A204.1 (cell line): Measurements from ENCODE around the gene ANAPC16.
"Not testable (repeated sequence)": the region's sequence is repeated elsewhere in the genome, so short reads cannot be mapped to it uniquely, and the experiment has no call there.

Experiments
- FAIRE-seq: peaks from 2 replicates; lab custom pipeline; 2012; peaks lifted over from hg19 to GRCh38; lab: Jason Lieb, UNC

Gene ANAPC16

GRCh38 chr10:72211832-72212231 is 4.0 kb upstream of the ANAPC16 start:
- not testable (repeated sequence) for FAIRE-seq

- no peak for FAIRE-seq
Measured at GRCh38 chr10:72218325-72218724, 2.5 kb downstream of the ANAPC16 start.

- no peak for FAIRE-seq
Measured at GRCh38 chr10:72218726-72219125, 2.9 kb downstream of the ANAPC16 start.

GRCh38 chr10:72219235-72219814 is 3.5 kb downstream of the ANAPC16 start:
- FAIRE-seq, result no peak

GRCh38 chr10:72220637-72221036 is 4.8 kb downstream of the ANAPC16 start:
- FAIRE-seq, result no peak

GRCh38 chr10:72221278-72221677 is 5.5 kb downstream of the ANAPC16 start:
- FAIRE-seq, result no peak

GRCh38 chr10:72223743-72224101 is 7.9 kb downstream of the ANAPC16 start:
- no peak for FAIRE-seq

GRCh38 chr10:72224191-72224590 is 8.4 kb downstream of the ANAPC16 start:
- not testable (repeated sequence) for FAIRE-seq

GRCh38 chr10:72226418-72227027 is 10.7 kb downstream of the ANAPC16 start:
- FAIRE-seq, result no peak

- FAIRE-seq, result no peak
Measured at GRCh38 chr10:72227826-72228225, 12.0 kb downstream of the ANAPC16 start.

GRCh38 chr10:72228318-72228751 is 12.5 kb downstream of the ANAPC16 start:
- no peak for FAIRE-seq

GRCh38 chr10:72229261-72230251 is 13.7 kb downstream of the ANAPC16 start:
- FAIRE-seq, result no peak

- no peak for FAIRE-seq
Measured at GRCh38 chr10:72233621-72234020, 17.8 kb downstream of the ANAPC16 start.

GRCh38 chr10:72234560-72235095 is 18.8 kb downstream of the ANAPC16 start:
- FAIRE-seq, result no peak

- FAIRE-seq, result no peak
Measured at GRCh38 chr10:72235544-72236279, 19.9 kb downstream of the ANAPC16 start.

GRCh38 chr10:72238392-72239175 is 22.8 kb downstream of the ANAPC16 start:
- no peak for FAIRE-seq

GRCh38 chr10:72239409-72239808 is 23.6 kb downstream of the ANAPC16 start:
- FAIRE-seq, result no peak

- no peak for FAIRE-seq
Measured at GRCh38 chr10:72240371-72240770, 24.6 kb downstream of the ANAPC16 start.

GRCh38 chr10:72241691-72242252 is 26.0 kb downstream of the ANAPC16 start:
- no peak for FAIRE-seq

GRCh38 chr10:72242675-72243074 is 26.9 kb downstream of the ANAPC16 start:
- no peak for FAIRE-seq
